HG03521 (cell line): ENCODE measurements around the gene PCDHGB5.

Source experiments
- ATAC-seq: cut with Tn5 transposase; IDR thresholded peaks from one replicate; pipeline ENCODE4 v1.9.1; 2021; ENCODE audit warnings: mild to moderate bottlenecking, moderate library complexity; ENCODE audit not compliant: unreplicated experiment

Gene PCDHGB5

DNA sequence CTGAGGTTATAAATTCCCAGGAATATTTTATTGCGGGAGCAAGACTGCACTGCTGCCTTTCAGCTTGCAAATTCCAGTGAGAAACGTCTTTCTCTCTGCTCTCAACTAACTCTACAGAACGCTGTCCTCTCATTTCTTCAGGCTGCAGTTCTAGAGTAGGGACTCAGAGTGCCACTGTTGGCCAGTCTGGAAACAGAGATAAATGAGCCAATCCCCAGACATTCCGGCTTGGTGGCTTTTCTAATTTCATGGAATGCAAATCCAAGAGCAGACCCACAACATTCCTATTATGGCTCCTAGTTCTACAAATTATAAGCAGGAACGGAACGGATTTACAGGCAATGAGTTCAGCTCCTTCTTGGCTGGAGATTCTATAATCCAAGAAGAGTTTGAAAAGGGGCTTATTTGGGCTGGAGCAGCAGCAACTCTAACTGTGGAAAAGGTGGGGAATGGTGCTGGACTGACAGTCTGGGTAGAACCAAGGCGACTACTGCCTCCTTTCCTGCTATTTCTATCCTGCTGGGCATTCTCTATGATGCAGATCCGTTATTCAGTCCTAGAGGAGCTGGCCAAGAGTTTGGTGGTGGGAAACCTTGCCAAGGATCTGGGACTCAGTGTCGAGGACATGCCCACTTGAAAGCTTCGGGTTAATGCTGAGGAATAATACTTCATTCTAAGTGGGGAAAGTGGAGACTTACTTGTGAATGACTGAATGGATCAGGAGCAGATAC lies 41.8 kb downstream of the PCDHGB5 start:
- ATAC-seq, result no peak

DNA sequence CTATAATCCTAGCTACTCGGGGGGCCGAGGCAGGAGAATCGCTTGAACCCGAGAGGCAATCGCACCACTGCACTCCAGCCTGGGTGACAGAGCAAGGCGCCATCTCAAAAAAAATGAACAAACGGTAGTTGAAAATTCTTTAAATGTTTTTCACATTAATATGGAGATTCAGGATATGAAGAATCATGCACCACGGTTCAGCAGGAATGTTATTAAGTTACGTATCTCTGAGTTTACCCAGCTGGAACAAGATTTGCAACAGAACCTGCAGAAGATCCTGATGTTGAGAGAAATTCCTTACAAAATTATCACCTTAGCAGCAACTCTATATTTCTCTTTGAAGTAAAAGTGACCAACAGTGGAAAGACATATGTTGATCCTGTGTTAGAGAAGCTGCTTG lies 42.6 kb downstream of the PCDHGB5 start:
- no peak for ATAC-seq

DNA sequence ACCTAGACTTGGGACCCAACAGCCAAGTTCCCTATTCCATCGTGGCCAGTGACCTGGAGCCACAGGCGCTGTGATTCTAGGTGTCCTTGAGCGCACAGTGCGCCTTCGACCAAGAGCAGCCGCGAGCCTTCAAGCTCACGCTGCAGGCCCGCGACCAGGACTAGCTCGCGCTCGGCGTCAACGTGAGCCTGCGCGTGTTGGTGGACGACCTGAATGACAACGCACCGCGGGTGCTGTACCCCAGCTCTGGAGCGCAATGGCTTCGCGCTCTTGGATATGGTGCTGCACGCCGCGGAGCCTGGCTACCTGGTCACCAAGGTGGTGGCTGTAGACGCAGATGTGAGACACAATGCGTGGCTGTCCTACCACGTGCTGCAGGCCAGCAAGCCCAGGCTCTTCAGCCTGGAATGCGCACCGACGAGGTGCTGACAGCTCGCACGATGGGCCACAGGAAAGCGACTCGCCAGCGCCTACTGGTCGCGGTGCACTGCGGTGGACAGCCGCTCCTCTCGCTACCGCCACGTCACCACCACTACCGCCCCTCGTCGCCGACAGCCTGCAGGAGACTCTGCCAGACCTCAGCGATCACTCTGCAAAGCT lies 43.9 kb downstream of the PCDHGB5 start:
- no peak for ATAC-seq
